T-helper 2 cell treated with Interferon-gamma antibody and Interleukin-4, amounts not matched to agents 5 μg/mL and 100 μg/mL, for 36 hours (primary cell): ENCODE measurements around the gene TSEN34.
"Not testable (repeated sequence)": the region's sequence is repeated elsewhere in the genome, so short reads cannot be mapped to it uniquely, and the experiment has no call there.

Experiments used
- DNase-seq: peaks from one replicate; pipeline ENCODE4 v3.0.0; 2021; ENCODE audit warnings: low spot score
- H3K27ac Mint-ChIP-seq: one replicate; pipeline ENCODE4 v1.8.0; 2021; ENCODE audit warnings: mild to moderate bottlenecking, mixed read lengths
- H3K27me3 Mint-ChIP-seq: one replicate; pipeline ENCODE4 v1.8.0; 2021; ENCODE audit warnings: low read depth, mixed read lengths
- H3K36me3 Mint-ChIP-seq: one replicate; pipeline ENCODE4 v1.8.0; 2021; ENCODE audit warnings: low read depth, mixed read lengths
- H3K4me1 Mint-ChIP-seq: one replicate; pipeline ENCODE4 v1.8.0; 2021; ENCODE audit warnings: low read depth, mixed read lengths
- H3K4me3 Mint-ChIP-seq: one replicate; pipeline ENCODE4 v1.8.0; 2022; ENCODE audit warnings: mild to moderate bottlenecking, moderate library complexity, mixed read lengths
- H3K9me3 Mint-ChIP-seq: one replicate; pipeline ENCODE4 v1.8.0; 2021; ENCODE audit warnings: mixed read lengths

TSEN34 gene

GRCh38 chr19:54204767-54205468 is 13.8 kb downstream of the TSEN34 start:
- H3K36me3 Mint-ChIP-seq = peaks cover 80% of the 10 kb centered on the region

GRCh38 chr19:54206030-54206830 is 15.1 kb downstream of the TSEN34 start:
- H3K27ac Mint-ChIP-seq = no peak overlapping the region
- H3K9me3 Mint-ChIP-seq = no peaks in the 10 kb centered on the region
- peak overlapping the region; percentile 40 for H3K4me3 Mint-ChIP-seq
- H3K27me3 Mint-ChIP-seq = no peaks in the 10 kb centered on the region
- DNase-seq = no peak
- H3K36me3 Mint-ChIP-seq = peaks cover 83% of the 10 kb centered on the region
- peaks cover 77% of the 10 kb centered on the region for H3K4me1 Mint-ChIP-seq

More at GRCh38 chr19:54204767-54205468, 13.8 kb downstream of the TSEN34 start:
- Mint-ChIP-seq H3K4me1 (peaks cover 69% of the 10 kb centered on the region), H3K27me3 (no peaks in the 10 kb centered on the region), H3K9me3 (no peaks in the 10 kb centered on the region), H3K27ac (no peak overlapping the region), H3K4me3 (peak overlapping the region; percentile 27)
- DNase-seq = no peak

GRCh38 chr19:54206831-54207177 is 15.7 kb downstream of the TSEN34 start:
- no peak for DNase-seq
- Mint-ChIP-seq H3K4me3 (peak overlapping the region; percentile 65), H3K9me3 (no peaks in the 10 kb centered on the region), H3K27ac (no peak overlapping the region), H3K36me3 (peaks cover 79% of the 10 kb centered on the region), H3K27me3 (no peaks in the 10 kb centered on the region), H3K4me1 (peaks cover 74% of the 10 kb centered on the region)

GRCh38 chr19:54207193-54207592 is 16.1 kb downstream of the TSEN34 start:
- H3K9me3 Mint-ChIP-seq, DNase-seq, H3K27ac Mint-ChIP-seq, H3K27me3 Mint-ChIP-seq: not testable (repeated sequence)
- H3K4me3 Mint-ChIP-seq = peak overlapping the region; percentile 65
- H3K36me3 Mint-ChIP-seq = peaks cover 76% of the 10 kb centered on the region
- peaks cover 71% of the 10 kb centered on the region for H3K4me1 Mint-ChIP-seq

GRCh38 chr19:54207676-54207982 is 16.5 kb downstream of the TSEN34 start:
- Mint-ChIP-seq H3K27ac (no peak overlapping the region), H3K36me3 (peaks cover 73% of the 10 kb centered on the region), H3K27me3 (no peaks in the 10 kb centered on the region), H3K4me1 (peaks cover 67% of the 10 kb centered on the region), H3K4me3 (peak overlapping the region; percentile 65), H3K9me3 (no peaks in the 10 kb centered on the region)
- DNase-seq = no peak

- no peaks in the 10 kb centered on the region for H3K9me3 Mint-ChIP-seq
- peak; percentile 76 for DNase-seq
- H3K27me3 Mint-ChIP-seq = no peaks in the 10 kb centered on the region
- peak overlapping the region; percentile 26 for H3K27ac Mint-ChIP-seq
- H3K4me3 Mint-ChIP-seq = peak overlapping the region; percentile 65
- peaks cover 72% of the 10 kb centered on the region for H3K36me3 Mint-ChIP-seq
- H3K4me1 Mint-ChIP-seq = peaks cover 61% of the 10 kb centered on the region
Observed at GRCh38 chr19:54207983-54208783, 17.1 kb downstream of the TSEN34 start.

GRCh38 chr19:54208784-54209057 is 17.6 kb downstream of the TSEN34 start:
- H3K27ac Mint-ChIP-seq = peak overlapping the region; percentile 26
- peaks cover 57% of the 10 kb centered on the region for H3K4me1 Mint-ChIP-seq
- peak overlapping the region; percentile 65 for H3K4me3 Mint-ChIP-seq
- H3K36me3 Mint-ChIP-seq = peaks cover 68% of the 10 kb centered on the region
- DNase-seq = no peak
- H3K27me3 Mint-ChIP-seq = no peaks in the 10 kb centered on the region
- no peaks in the 10 kb centered on the region for H3K9me3 Mint-ChIP-seq

GRCh38 chr19:54209058-54209810 is 18.1 kb downstream of the TSEN34 start:
- Mint-ChIP-seq H3K9me3 (no peaks in the 10 kb centered on the region), H3K4me1 (peaks cover 57% of the 10 kb centered on the region), H3K27ac (peak overlapping the region; percentile 55), H3K27me3 (no peaks in the 10 kb centered on the region), H3K36me3 (peaks cover 63% of the 10 kb centered on the region), H3K4me3 (no peak overlapping the region)
- no peak for DNase-seq

GRCh38 chr19:54209811-54210494 is 18.8 kb downstream of the TSEN34 start:
- H3K36me3 Mint-ChIP-seq = peaks cover 55% of the 10 kb centered on the region
- H3K4me3 Mint-ChIP-seq = peak overlapping the region; percentile 58
- H3K27ac Mint-ChIP-seq = peak overlapping the region; percentile 84

GRCh38 chr19:54211235-54211634 is 20.1 kb downstream of the TSEN34 start:
- Mint-ChIP-seq H3K4me3 (peak overlapping the region; percentile 23), H3K4me1 (peaks cover 41% of the 10 kb centered on the region), H3K27me3 (no peaks in the 10 kb centered on the region)

More at GRCh38 chr19:54209811-54210494, 18.8 kb downstream of the TSEN34 start:
- no peak for DNase-seq
- Mint-ChIP-seq H3K4me1 (peaks cover 50% of the 10 kb centered on the region), H3K27me3 (no peaks in the 10 kb centered on the region), H3K9me3 (no peaks in the 10 kb centered on the region)

GRCh38 chr19:54214217-54214616 is 23.1 kb downstream of the TSEN34 start:
- not testable (repeated sequence) for DNase-seq, H3K4me3 Mint-ChIP-seq, H3K27me3 Mint-ChIP-seq, H3K27ac Mint-ChIP-seq, H3K9me3 Mint-ChIP-seq
- Mint-ChIP-seq H3K4me1 (peaks cover 19% of the 10 kb centered on the region), H3K36me3 (peaks cover 24% of the 10 kb centered on the region)

More at GRCh38 chr19:54211235-54211634, 20.1 kb downstream of the TSEN34 start:
- Mint-ChIP-seq H3K36me3 (peaks cover 45% of the 10 kb centered on the region), H3K27ac (peak overlapping the region; percentile 86), H3K9me3 (no peaks in the 10 kb centered on the region)
- DNase-seq = no peak

GRCh38 chr19:54214734-54215133 is 23.6 kb downstream of the TSEN34 start:
- H3K27ac Mint-ChIP-seq, H3K9me3 Mint-ChIP-seq, H3K27me3 Mint-ChIP-seq, DNase-seq, H3K4me3 Mint-ChIP-seq: not testable (repeated sequence)
- peaks cover 14% of the 10 kb centered on the region for H3K4me1 Mint-ChIP-seq
- H3K36me3 Mint-ChIP-seq = peaks cover 24% of the 10 kb centered on the region

- DNase-seq = no peak
- H3K27me3 Mint-ChIP-seq = no peaks in the 10 kb centered on the region
- peaks cover 11% of the 10 kb centered on the region for H3K36me3 Mint-ChIP-seq
- no peaks in the 10 kb centered on the region for H3K9me3 Mint-ChIP-seq
- H3K4me1 Mint-ChIP-seq = no peaks in the 10 kb centered on the region
- H3K4me3 Mint-ChIP-seq = no peak overlapping the region
- H3K27ac Mint-ChIP-seq = no peak overlapping the region
Observed at GRCh38 chr19:54216869-54217268, 25.8 kb downstream of the TSEN34 start.
